DND-41 (cell line): ENCODE measurements around the gene ASB1.

Experiments used
- ATAC-seq: fragments of 200-7000 bp; cut with Tn5 transposase; 3 replicates; pipeline ENCODE4 v1.9.1; 2021; ENCODE audit warnings: low read depth; ENCODE audit not compliant: insufficient read depth
- DNase-seq: peaks from one replicate; pipeline ENCODE4 v3.0.0-alpha.2; 2020
- H2AFZ ChIP-seq: 2 replicates; pipeline ENCODE4 v1.6.0; 2012; ENCODE audit warnings: low read depth, low read length
- H3K27ac ChIP-seq: 2 replicates; pipeline ENCODE4 v1.5.1; 2012; ENCODE audit warnings: low read length, inconsistent platforms
- H3K27me3 ChIP-seq: fragments of 200-600 bp; sonication (generic); 2 replicates; pipeline ENCODE4 v1.6.0; 2012; ENCODE audit warnings: low read length, mild to moderate bottlenecking, inconsistent platforms; ENCODE audit not compliant: insufficient read depth, poor library complexity
- H3K36me3 ChIP-seq: 2 replicates; pipeline ENCODE4 v1.5.1; 2012; ENCODE audit warnings: low read length, inconsistent platforms; ENCODE audit not compliant: insufficient read depth
- H3K4me1 ChIP-seq: 2 replicates; pipeline ENCODE4 v1.5.1; 2012; ENCODE audit warnings: mild to moderate bottlenecking, low read length; ENCODE audit not compliant: insufficient read depth
- H3K4me2 ChIP-seq: 2 replicates; pipeline ENCODE4 v1.6.0; 2012; ENCODE audit warnings: mild to moderate bottlenecking, moderate library complexity, low read length, inconsistent platforms; ENCODE audit not compliant: insufficient read depth
- H3K4me3 ChIP-seq, 2 experiments: fragments of 200-600 bp in 1 of 2; shearing (Covaris generic) in 1 of 2; 2 replicates each; pipeline ENCODE4 v1.5.1; 2012 to 2016; ENCODE audit warnings: inconsistent platforms in 2 of 2, low read length in 2 of 2, mild to moderate bottlenecking in 2 of 2, low read depth in 1 of 2, moderate library complexity in 1 of 2
- H3K79me2 ChIP-seq: 2 replicates; pipeline ENCODE4 v1.6.0; 2012; ENCODE audit warnings: low read length, inconsistent platforms; ENCODE audit not compliant: insufficient read depth
- H3K9ac ChIP-seq: 2 replicates; pipeline ENCODE4 v1.6.0; 2012; ENCODE audit warnings: low read depth, mild to moderate bottlenecking, inconsistent platforms, low read length, moderate library complexity
- H3K9me3 ChIP-seq: 2 replicates; pipeline ENCODE4 v1.5.1; 2012; ENCODE audit warnings: low read length, moderate library complexity, mild to moderate bottlenecking, inconsistent platforms; ENCODE audit not compliant: insufficient read depth, severe bottlenecking
- H4K20me1 ChIP-seq: 2 replicates; pipeline ENCODE4 v1.6.0; 2012; ENCODE audit warnings: low read length; ENCODE audit not compliant: insufficient read depth
- EZH2 ChIP-seq: IDR thresholded peaks from 3 replicates; pipeline ENCODE4 v1.6.1; 2012; ENCODE audit warnings: borderline replicate concordance, low read depth, mild to moderate bottlenecking, moderate library complexity, low read length, inconsistent platforms; ENCODE audit not compliant: severe bottlenecking
- TF ChIP-seq, protein P1 (sequence below): IDR thresholded peaks from 2 replicates; pipeline ENCODE4 v1.5.1; 2012; ENCODE audit warnings: borderline replicate concordance, low read length, moderate library complexity, mild to moderate bottlenecking; ENCODE audit not compliant: poor library complexity, severe bottlenecking; ENCODE audit errors: extremely low read depth

ASB1 gene

DNA sequence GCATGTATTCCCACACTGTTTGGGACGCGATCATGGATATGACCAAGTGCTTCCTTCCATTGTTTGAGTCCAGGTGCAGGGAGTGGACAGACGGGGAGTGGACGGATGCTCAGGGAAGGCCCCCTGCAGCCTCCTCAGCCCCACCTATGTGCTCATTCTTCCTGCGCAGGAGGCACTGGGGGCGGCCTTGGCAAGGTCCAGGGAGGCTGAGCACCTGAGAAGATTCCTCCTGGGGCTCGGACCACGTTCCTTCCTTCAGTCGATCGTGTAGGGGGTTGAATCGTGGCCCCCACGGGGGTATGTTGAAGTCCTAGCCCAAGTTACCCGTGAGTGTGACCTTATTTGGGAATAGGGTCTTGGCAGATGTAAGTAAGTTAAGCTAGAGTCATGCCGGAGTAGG, 60.4 kb downstream of the ASB1 start:
- Histone ChIP-seq H3K36me3 (no peaks in the 10 kb centered on the region), H3K4me1 (no peaks in the 10 kb centered on the region), H3K4me2 (no peak overlapping the region), H3K4me3 (no peak overlapping the region), H3K27ac (no peak overlapping the region), H3K9me3 (no peaks in the 10 kb centered on the region), H3K9ac (no peak overlapping the region), H4K20me1 (no peaks in the 10 kb centered on the region), H2AFZ (no peak overlapping the region), H3K27me3 (no peaks in the 10 kb centered on the region), H3K79me2 (no peaks in the 10 kb centered on the region)
- TF ChIP-seq EZH2, result no peak
- TF ChIP-seq, protein P1, sequence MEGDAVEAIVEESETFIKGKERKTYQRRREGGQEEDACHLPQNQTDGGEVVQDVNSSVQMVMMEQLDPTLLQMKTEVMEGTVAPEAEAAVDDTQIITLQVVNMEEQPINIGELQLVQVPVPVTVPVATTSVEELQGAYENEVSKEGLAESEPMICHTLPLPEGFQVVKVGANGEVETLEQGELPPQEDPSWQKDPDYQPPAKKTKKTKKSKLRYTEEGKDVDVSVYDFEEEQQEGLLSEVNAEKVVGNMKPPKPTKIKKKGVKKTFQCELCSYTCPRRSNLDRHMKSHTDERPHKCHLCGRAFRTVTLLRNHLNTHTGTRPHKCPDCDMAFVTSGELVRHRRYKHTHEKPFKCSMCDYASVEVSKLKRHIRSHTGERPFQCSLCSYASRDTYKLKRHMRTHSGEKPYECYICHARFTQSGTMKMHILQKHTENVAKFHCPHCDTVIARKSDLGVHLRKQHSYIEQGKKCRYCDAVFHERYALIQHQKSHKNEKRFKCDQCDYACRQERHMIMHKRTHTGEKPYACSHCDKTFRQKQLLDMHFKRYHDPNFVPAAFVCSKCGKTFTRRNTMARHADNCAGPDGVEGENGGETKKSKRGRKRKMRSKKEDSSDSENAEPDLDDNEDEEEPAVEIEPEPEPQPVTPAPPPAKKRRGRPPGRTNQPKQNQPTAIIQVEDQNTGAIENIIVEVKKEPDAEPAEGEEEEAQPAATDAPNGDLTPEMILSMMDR, result no peak
- ATAC-seq (no peak), DNase-seq (no peak)

DNA sequence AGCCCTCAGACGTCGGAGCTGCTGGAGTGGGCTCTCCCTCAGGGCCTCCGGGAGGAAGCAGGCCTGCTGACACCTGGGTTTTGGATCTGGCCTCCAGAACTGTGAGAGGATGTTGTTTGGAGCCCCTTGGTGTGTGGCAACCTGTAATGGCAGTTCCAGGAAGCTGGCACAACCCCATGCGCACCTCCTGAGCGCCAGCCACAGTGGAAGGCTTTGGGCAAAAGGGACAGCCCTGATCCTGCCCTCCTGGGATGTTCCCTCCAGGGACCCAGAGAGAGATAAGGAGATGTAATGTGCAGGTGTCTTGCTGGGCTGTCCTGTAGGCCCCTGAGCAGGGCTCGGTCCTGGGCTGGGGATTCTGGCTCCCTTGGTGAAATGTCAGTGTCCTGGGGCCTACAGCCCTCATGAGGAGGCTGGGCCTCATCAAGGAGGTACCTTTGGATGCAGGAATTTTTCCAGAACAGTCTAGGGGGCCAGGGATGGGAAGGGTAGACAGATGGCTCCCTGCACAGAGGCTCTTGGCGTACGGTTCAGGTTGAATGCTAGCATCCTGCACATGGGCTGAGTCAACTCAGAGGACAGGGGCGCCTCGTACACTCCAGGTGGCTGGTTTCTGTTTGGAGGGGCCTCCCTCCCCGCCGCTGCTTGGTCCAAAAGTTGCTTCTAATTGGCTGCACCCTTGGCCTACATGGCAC, 61.1 kb downstream of the ASB1 start:
- Histone ChIP-seq H3K9me3 (no peaks in the 10 kb centered on the region), H3K79me2 (no peaks in the 10 kb centered on the region), H3K4me1 (no peaks in the 10 kb centered on the region), H2AFZ (no peak overlapping the region), H3K4me3 (no peak overlapping the region), H3K4me2 (no peak overlapping the region), H3K27me3 (peaks cover 3% of the 10 kb centered on the region), H3K36me3 (no peaks in the 10 kb centered on the region), H4K20me1 (no peaks in the 10 kb centered on the region), H3K9ac (no peak overlapping the region), H3K27ac (no peak overlapping the region)
- no peak for ATAC-seq
- TF ChIP-seq, protein P1, result no peak
- no peak for TF ChIP-seq EZH2
- no peak for DNase-seq

DNA sequence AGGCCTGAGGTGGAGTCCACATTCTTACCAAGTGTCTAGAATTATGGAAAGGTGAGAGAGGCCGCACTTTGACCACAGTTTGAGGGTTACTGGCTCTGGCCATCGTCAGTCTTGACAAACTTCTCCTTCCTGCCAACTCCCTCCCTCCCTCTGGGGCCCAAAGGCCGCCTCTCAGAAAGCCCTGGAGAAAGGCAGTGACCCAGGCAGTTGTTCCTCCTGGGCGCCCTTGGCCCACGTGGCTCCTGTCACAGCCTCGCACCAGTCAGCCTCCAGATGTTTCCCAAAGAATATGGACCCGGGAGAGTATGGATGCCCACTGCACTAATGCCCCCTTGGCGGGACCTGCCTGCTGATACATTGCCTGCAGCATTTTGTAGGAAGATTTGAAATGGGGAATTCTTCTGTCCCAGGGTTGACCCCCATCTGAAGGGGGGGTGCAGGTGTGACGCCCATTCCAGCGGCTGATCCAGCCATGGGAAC, 61.7 kb downstream of the ASB1 start:
- Histone ChIP-seq H2AFZ (no peak overlapping the region), H3K4me3 (no peak overlapping the region), H3K9me3 (no peaks in the 10 kb centered on the region), H3K9ac (no peak overlapping the region), H4K20me1 (no peaks in the 10 kb centered on the region), H3K79me2 (no peaks in the 10 kb centered on the region), H3K4me2 (no peak overlapping the region), H3K36me3 (no peaks in the 10 kb centered on the region), H3K27ac (no peak overlapping the region), H3K27me3 (peaks cover 4% of the 10 kb centered on the region), H3K4me1 (no peaks in the 10 kb centered on the region)
- no peak for ATAC-seq
- DNase-seq, result no peak
- TF ChIP-seq, protein P1, result no peak
- TF ChIP-seq EZH2, result no peak

DNA sequence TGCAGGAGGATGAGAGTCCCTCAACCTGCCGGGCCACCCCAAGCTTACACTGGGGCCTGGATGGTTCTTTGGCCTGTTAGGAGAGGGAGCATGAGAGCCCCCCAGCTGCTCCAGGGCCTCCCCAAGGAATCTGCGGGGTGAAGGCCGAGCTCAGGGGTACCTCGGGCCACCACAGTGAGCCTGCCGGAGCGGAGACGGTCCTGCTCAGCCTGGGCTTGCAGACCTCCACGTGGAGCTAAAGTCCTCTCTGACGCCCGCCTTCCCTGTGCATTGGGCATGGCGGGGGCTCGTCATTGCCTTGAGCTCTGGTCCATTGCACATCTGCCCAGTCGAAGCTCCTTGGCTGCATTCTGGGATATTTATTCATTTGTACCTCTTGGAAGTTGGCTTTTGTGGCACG, 62.7 kb downstream of the ASB1 start:
- no peak for ATAC-seq
- Histone ChIP-seq H4K20me1 (no peaks in the 10 kb centered on the region), H3K9ac (no peak overlapping the region), H3K79me2 (no peaks in the 10 kb centered on the region), H3K27me3 (peaks cover 4% of the 10 kb centered on the region), H3K27ac (no peak overlapping the region), H3K4me3 (no peak overlapping the region), H2AFZ (no peak overlapping the region), H3K9me3 (no peaks in the 10 kb centered on the region), H3K36me3 (no peaks in the 10 kb centered on the region), H3K4me1 (no peaks in the 10 kb centered on the region), H3K4me2 (no peak overlapping the region)
- TF ChIP-seq, protein P1, result no peak
- no peak for TF ChIP-seq EZH2
- DNase-seq, result no peak
